Adrenal gland (tissue), 12 donors: Measurements from ENCODE around the gene TNIK. TPM values are rescaled to one million over a fixed set of nuclear protein-coding genes. Genes with fewer than 3 reads are reported as not detected.
A peak's percentile ranks its signal among the peaks of the same experiment; 100 is the strongest.

Source experiments
- DNase-seq, 7 donors: peaks; one replicate each; pipeline ENCODE4 v3.0.0-alpha.2; 2019 to 2020
- H3K27ac ChIP-seq, 5 donors: fragments of 200-600 bp; sonication (generic) in 4 of 5; 1 replicate in 3 of 5; 2 replicates in 2 of 5; pipeline versions ENCODE4 v1.5.1 to v1.8.0; 2016 to 2020; ENCODE audit warnings: mild to moderate bottlenecking in 1 of 5
- H3K27me3 ChIP-seq: fragments of 200-600 bp; 2 replicates; pipeline ENCODE4 v1.8.0; 2021
- H3K36me3 ChIP-seq, 2 donors: fragments of 200-600 bp; replicated peaks in 1 of 2; 1 replicate in 1 of 2; 2 replicates in 1 of 2; pipeline versions ENCODE4 v1.5.1 to v1.8.0; 2018 to 2022
- H3K4me1 ChIP-seq, 2 donors: fragments of 200-600 bp; replicated peaks in 1 of 2; 1 replicate in 1 of 2; 2 replicates in 1 of 2; pipeline versions ENCODE4 v1.5.1 to v1.8.0; 2018 to 2021
- H3K4me3 ChIP-seq, 4 donors: fragments of 200-600 bp; sonication (generic) in 3 of 4; one replicate each; pipeline ENCODE4 v1.5.1; 2016 to 2018
- H3K9me3 ChIP-seq, 3 donors: fragments of 200-600 bp; sonication (generic) in 1 of 3; replicated peaks in 1 of 3; 1 replicate in 2 of 3; 2 replicates in 1 of 3; pipeline versions ENCODE4 v1.5.1 to v1.8.0; 2016 to 2021
- CTCF ChIP-seq, 6 experiments: fragments of 450-650 bp in 4 of 6; fragments of 200-600 bp in 2 of 6; sonication (generic) in 1 of 6; IDR thresholded peaks; 1 replicate in 5 of 6; 2 replicates in 1 of 6; pipeline versions ENCODE4 v1.5.1 to v1.8.0; 2016 to 2021; ENCODE audit warnings: antibody characterized with exemption in 6 of 6, mild to moderate bottlenecking in 2 of 6, moderate library complexity in 1 of 6
- POLR2A ChIP-seq, 2 donors: fragments of 450-650 bp; IDR thresholded peaks; one replicate each; pipeline ENCODE4 v1.6.1; 2017; ENCODE audit warnings: antibody characterized with exemption in 2 of 2, mild to moderate bottlenecking in 2 of 2, moderate library complexity in 1 of 2
- WGBS, 4 donors: extraction: QIAGEN DNeasy Blood & Tissue Kit in 2 of 4; methylation state at CpG; one replicate each; pipeline versions ENCODE4 v1.1.5 to v1.1.7; 2013 to 2017; 5-methylcytosine and 5-hydroxymethylcytosine counted together
- intact Hi-C, 2 donors: fragments of 100-400 bp; cut with DNase I; formaldehyde crosslinking; loops; one replicate each; pipeline versions ENCODE4 v1.14.1 to v1.15.0; 2022 to 2023
- polyA plus RNA-seq, 3 donors: library from polyadenylated mRNA; stranded (reverse); fragments of 200-250 nt in 2 of 3; fragments of 350-450 nt in 1 of 3; fragmentation: Illumina TruSeq in 1 of 3; extraction: RNeasy Lipid Tissue Mini Kit (QIAGEN cat#74804) in 1 of 3; gene quantifications; one replicate each; pipeline ENCODE4 v1.2.3, GENCODE V29; 2013 to 2014
- total RNA-seq, 9 donors: library from RNA; depleted of rRNA in 4 of 9; stranded (reverse); fragments of >200 nt in 4 of 9; fragments of 120-200 nt in 1 of 9; fragmentation: NEBNext Ultra II Directional in 1 of 9; extraction: Animal tissue kit (Norgen Biotek cat#: 25700) in 1 of 9; gene quantifications; one replicate each; pipeline versions ENCODE4 v1.1.0 to v1.2.4, GENCODE V29; 2013 to 2023
- donor health status: healthy with polysubstance abuse.
- donor health status: Bipolar disorder and iron deficiency.
- donor health status: DM: yes; HTN: yes; CAD: no.
- donor health status: DM: no; HTN: no; CAD: no.
- donor health status: DM: no; HTN: no; CAD: no.
- donor health status: DM: yes; HTN: yes; CAD: no.

The TNIK gene
- total and polyA plus RNA-seq, 12 donors, result 4.9 to 33.1 (median 10.7) TPM

DNA sequence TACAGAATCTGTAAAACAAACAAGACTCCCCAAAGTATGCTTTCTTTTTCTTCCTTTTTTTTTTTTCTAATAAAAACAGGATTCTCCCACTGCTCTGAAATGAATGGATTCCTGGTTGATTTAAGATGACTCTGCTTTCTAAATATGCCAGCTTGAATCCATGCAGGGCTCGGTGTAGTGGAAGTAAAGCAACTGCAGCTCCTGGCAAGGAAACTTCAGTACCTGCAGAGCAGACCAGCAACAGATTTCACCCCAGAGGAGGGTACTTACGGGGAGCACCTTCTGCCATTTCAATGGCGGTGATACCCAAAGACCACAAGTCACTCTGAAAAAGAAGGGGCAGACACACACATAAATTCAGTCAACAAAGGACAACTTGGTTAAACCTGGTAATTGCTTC lies 283.1 kb downstream of the TNIK start:
- Histone ChIP-seq H3K27me3 (no peaks in the 10 kb centered on the region), H3K9me3 (no peaks in the 10 kb centered on the region), H3K4me3 (no peak overlapping the region), H3K27ac (no peak overlapping the region), H3K4me1 (peaks cover 43 to 53% of the 10 kb centered on the region in 2 donors), H3K36me3 (no peaks in the 10 kb centered on the region)
- no peak for DNase-seq
- intact Hi-C loops, result no loop called here
- TF ChIP-seq POLR2A (IDR thresholded peaks at IDR 0.05) (no peak), CTCF (IDR thresholded peaks at IDR 0.05) (no peak)
- WGBS, 4 donors, result 92 to 96% (median 95%) methylated on average over 3 of the region's 3 CpGs

GRCh38 chr3:171176244-171176933 lies 283.8 kb downstream of the TNIK start:
- DNase-seq, result no peak
- Histone ChIP-seq H3K27ac (peak overlapping the region in 4 of 5 donors; percentile 62 to 80 (median 77)), H3K27me3 (no peaks in the 10 kb centered on the region), H3K9me3 (no peaks in the 10 kb centered on the region), H3K36me3 (no peaks in the 10 kb centered on the region), H3K4me3 (no peak overlapping the region), H3K4me1 (peaks cover 43 to 49% of the 10 kb centered on the region in 2 donors)
- WGBS, 4 donors, result 70 to 85% (median 72%) methylated on average over 5 of the region's 5 CpGs
- no peak for TF ChIP-seq CTCF (IDR thresholded peaks at IDR 0.05)
- no peak for TF ChIP-seq POLR2A (IDR thresholded peaks at IDR 0.05)
- intact Hi-C loops, result no loop called here

DNA sequence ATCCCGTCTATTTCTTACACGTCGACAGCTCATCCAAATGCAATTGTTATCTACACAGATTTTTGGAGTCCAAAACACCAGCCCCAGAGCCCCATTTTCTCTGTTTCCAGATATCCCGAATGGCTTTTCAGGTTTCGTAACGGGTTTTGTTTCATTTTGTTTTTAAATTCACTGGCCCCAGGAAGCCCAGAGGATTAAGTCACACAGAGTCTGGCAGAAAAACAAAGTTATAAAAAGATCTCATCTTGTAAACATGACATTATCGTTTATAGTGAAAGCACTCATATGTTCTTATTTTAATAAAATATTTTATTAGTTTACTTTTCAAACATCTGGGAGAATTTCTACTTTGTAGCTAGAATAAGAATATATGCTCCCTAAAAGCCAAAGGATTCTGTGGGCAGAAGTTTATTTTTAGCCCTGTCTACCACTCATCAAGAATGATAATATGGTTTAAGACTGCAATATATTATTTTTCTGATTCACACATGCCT lies 284.4 kb downstream of the TNIK start:
- H3K4me3 ChIP-seq, result peak overlapping the region in 1 of 4 donors; percentile 20
- TF ChIP-seq CTCF (IDR thresholded peaks at IDR 0.05) (no peak), POLR2A (IDR thresholded peaks at IDR 0.05) (no peak)
- DNase-seq, result no peak
- WGBS, 4 donors, result 36 to 50% (median 41%) methylated on average over 7 of the region's 7 CpGs
- no peaks in the 10 kb centered on the region for H3K9me3 ChIP-seq
- intact Hi-C loops, result no loop called here
- no peaks in the 10 kb centered on the region for H3K27me3 ChIP-seq
- peaks cover 43 to 49% of the 10 kb centered on the region in 2 donors for H3K4me1 ChIP-seq
- no peaks in the 10 kb centered on the region for H3K36me3 ChIP-seq
- peak overlapping the region; percentile 52 to 81 (median 76) for H3K27ac ChIP-seq

DNA sequence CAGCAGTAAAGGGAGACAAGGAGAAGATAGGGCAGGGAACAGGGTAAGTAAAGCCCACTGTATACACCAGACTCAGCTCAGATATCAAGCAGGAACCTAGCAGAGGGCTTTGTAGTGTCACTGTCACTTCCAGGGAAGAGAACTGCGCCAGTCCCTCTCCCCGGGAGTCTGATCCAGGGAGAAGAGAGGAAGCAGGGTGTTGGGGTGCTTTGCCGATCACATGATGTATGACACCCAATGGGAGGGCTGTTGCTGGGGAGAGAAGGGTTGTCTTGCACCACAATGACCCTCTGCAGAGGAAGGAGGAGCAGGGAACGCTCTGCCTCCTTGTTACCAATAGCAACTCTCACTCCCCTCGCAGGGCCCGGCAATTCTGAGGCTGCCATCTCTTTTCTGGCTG lies 286.5 kb downstream of the TNIK start:
- peak overlapping the region in 1 of 4 donors; percentile 18 for H3K4me3 ChIP-seq
- DNase-seq, result peak; percentile 73 to 97 (median 89)
- intact Hi-C loops, result no loop called here
- peak overlapping the region in 3 of 5 donors; percentile 69 to 78 (median 75) for H3K27ac ChIP-seq
- WGBS, 4 donors, result 24 to 46% (median 36%) methylated on average over 6 of the region's 6 CpGs
- no peaks in the 10 kb centered on the region for H3K9me3 ChIP-seq
- TF ChIP-seq POLR2A (IDR thresholded peaks at IDR 0.05), result peak; percentile 20 to 83
- TF ChIP-seq CTCF (IDR thresholded peaks at IDR 0.05), result no peak
- no peaks in the 10 kb centered on the region for H3K36me3 ChIP-seq
- H3K4me1 ChIP-seq, result peaks cover 38 to 45% of the 10 kb centered on the region in 2 donors
- H3K27me3 ChIP-seq, result no peaks in the 10 kb centered on the region
